Brain microvascular endothelial cell (primary cell): ENCODE measurements around the gene SNAP29.
"Not testable (repeated sequence)": the region's sequence is repeated elsewhere in the genome, so short reads cannot be mapped to it uniquely, and the experiment has no call there.

Experiments
- DNase-seq: peaks from one replicate; pipeline ENCODE4 v3.0.0-alpha.2; 2020
- H3K27ac ChIP-seq: fragments of 250-450 bp; sonication (Bioruptor Pico); 2 replicates; pipeline ENCODE4 v1.5.1; 2020; ENCODE audit warnings: mild to moderate bottlenecking, moderate library complexity
- H3K27me3 ChIP-seq: fragments of 250-450 bp; sonication (Bioruptor Pico); replicated peaks from 2 replicates; pipeline ENCODE4 v1.5.1; 2020; ENCODE audit warnings: mild to moderate bottlenecking
- H3K36me3 ChIP-seq: fragments of 250-450 bp; sonication (Bioruptor Pico); replicated peaks from 2 replicates; pipeline ENCODE4 v1.5.1; 2020; ENCODE audit warnings: mild to moderate bottlenecking
- H3K4me3 ChIP-seq: 2 replicates; pipeline ENCODE4 v1.5.1; 2011; ENCODE audit warnings: low read depth, mild to moderate bottlenecking, control low read depth, low read length, moderate library complexity
- in situ Hi-C: cut with HindIII; loops from 2 replicates; pipeline ENCODE4 v1.10.0; 2017; ENCODE audit warnings: low sequenced_read_pairs, low pct_ligation_motif_present
- TF ChIP-seq, protein P1 (sequence below): IDR thresholded peaks from 2 replicates; pipeline ENCODE4 v1.5.1; 2011; ENCODE audit warnings: low read depth, mild to moderate bottlenecking, moderate library complexity, low read length, control low read depth, inconsistent platforms; ENCODE audit errors: missing control alignments

SNAP29 gene

DNA sequence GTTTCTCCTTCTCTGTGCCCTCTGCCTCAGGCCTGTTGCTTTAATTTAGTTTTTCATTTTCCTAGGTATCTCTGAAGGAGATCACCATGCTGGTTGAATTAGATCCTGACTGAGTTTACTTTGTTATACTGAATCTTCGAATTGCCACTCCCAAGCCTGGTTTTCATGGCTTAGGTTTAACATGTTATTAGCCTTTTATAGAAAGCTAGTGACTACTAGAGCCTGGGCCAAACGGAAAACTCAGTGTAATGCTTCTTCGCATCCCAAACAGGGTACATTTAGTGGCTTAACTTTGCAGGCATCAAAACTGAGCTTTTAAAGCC, 62.0 kb downstream of the SNAP29 start:
- TF ChIP-seq, protein P1, sequence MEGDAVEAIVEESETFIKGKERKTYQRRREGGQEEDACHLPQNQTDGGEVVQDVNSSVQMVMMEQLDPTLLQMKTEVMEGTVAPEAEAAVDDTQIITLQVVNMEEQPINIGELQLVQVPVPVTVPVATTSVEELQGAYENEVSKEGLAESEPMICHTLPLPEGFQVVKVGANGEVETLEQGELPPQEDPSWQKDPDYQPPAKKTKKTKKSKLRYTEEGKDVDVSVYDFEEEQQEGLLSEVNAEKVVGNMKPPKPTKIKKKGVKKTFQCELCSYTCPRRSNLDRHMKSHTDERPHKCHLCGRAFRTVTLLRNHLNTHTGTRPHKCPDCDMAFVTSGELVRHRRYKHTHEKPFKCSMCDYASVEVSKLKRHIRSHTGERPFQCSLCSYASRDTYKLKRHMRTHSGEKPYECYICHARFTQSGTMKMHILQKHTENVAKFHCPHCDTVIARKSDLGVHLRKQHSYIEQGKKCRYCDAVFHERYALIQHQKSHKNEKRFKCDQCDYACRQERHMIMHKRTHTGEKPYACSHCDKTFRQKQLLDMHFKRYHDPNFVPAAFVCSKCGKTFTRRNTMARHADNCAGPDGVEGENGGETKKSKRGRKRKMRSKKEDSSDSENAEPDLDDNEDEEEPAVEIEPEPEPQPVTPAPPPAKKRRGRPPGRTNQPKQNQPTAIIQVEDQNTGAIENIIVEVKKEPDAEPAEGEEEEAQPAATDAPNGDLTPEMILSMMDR: no peak
- Histone ChIP-seq H3K36me3 (peaks cover 5% of the 10 kb centered on the region), H3K27me3 (no peaks in the 10 kb centered on the region), H3K4me3 (peak overlapping the region; percentile 93), H3K27ac (no peak overlapping the region)
- DNase-seq: no peak
- in situ Hi-C loops: no loop called here

- no peak overlapping the region for H3K4me3 ChIP-seq
- H3K27ac ChIP-seq: no peak overlapping the region
- H3K27me3 ChIP-seq: no peaks in the 10 kb centered on the region
- no peak for DNase-seq
- in situ Hi-C loops: no loop called here
- H3K36me3 ChIP-seq: peaks cover 5% of the 10 kb centered on the region
- TF ChIP-seq, protein P1: no peak
Observed at GRCh38 chr22:20922141-20922751, 63.4 kb downstream of the SNAP29 start.

- TF ChIP-seq, protein P1: no peak
- Histone ChIP-seq H3K4me3 (no peak overlapping the region), H3K36me3 (no peaks in the 10 kb centered on the region), H3K27ac (no peak overlapping the region), H3K27me3 (no peaks in the 10 kb centered on the region)
- no peak for DNase-seq
- in situ Hi-C loops: no loop called here
Observed at GRCh38 chr22:20926243-20926642, 67.4 kb downstream of the SNAP29 start.

DNA sequence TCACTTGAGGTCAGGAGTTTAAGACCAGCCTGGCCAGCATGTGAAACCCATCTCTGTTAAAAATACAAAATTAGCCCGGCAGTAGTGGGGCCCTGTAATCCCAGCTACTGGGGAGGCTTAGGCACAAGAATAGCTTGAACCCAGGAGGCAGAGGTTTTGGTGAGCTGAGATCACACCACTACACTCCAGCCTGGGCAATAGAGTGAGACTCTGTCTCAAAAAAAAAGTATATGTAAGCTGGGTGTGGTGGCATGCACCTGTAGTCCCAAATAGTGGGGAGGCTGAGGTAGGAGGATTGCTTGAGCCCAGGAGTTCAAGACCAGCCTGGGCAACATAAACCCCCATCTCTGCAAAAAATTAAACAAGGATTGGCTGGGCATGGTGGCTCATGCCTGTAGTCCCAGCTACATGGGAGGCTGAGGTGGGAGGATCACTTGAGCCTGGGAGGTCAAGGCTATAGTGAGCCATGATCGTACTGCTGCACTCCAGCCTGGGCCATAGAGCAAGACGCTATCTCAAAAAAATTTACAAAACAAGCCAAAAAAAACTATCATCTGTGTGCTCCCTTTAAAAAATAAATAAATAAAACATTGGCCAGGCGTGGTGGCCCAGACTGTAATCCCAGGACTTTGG, 69.2 kb downstream of the SNAP29 start:
- in situ Hi-C loops: no loop called here

DNA sequence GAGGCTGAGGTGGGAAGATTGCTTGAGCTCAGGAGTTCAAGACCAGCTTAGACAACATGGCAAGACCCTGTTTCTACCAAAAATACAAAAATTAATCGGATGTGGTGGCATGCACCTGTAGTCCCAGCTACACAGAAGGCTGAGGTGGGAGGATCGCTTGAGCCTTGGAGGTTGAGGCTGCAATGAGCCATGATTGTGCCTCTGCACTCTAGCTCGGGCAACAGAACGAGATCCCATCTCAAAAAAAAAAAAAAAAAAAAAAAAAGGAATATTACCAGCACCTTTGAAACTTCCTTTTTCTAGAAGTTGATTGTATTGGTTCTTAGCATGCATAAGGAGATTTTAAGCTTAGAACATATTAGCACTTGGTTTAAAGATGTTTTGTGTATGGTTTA, 69.8 kb downstream of the SNAP29 start:
- no peak for DNase-seq
- Histone ChIP-seq H3K36me3 (no peaks in the 10 kb centered on the region), H3K27ac (no peak overlapping the region), H3K27me3 (no peaks in the 10 kb centered on the region), H3K4me3 (no peak overlapping the region)
- in situ Hi-C loops: no loop called here
- TF ChIP-seq, protein P1: no peak

More for the DNA sequence above, 69.2 kb downstream of the SNAP29 start:
- Histone ChIP-seq H3K4me3 (no peak overlapping the region), H3K27me3 (no peaks in the 10 kb centered on the region), H3K27ac (no peak overlapping the region), H3K36me3 (no peaks in the 10 kb centered on the region)
- DNase-seq: no peak
- TF ChIP-seq, protein P1: no peak

DNA sequence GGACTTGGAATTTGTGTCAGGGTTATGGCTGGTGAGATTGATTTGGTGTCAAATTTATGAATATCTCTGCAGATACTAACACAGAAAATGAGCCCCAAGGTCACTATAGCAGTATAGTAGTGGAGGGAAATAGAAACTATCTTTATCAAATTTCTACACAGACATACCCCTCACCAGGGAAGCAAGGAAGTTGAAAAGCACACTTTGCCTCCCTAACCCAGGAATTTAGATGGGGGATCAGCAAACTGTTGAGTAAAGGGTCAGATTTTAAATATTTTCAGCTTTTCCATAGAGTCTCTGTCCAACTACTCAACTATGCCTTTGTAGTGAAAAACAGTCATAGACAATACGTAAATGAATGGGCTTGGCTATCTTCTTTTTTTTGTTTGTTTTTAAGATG, 71.2 kb downstream of the SNAP29 start:
- Histone ChIP-seq H3K4me3 (no peak overlapping the region), H3K36me3 (peaks cover 9% of the 10 kb centered on the region), H3K27me3 (no peaks in the 10 kb centered on the region), H3K27ac (no peak overlapping the region)
- TF ChIP-seq, protein P1: no peak
- in situ Hi-C loops: no loop called here
- no peak for DNase-seq

- DNase-seq, H3K27ac ChIP-seq, H3K27me3 ChIP-seq, H3K4me3 ChIP-seq, in situ Hi-C loops: not testable (repeated sequence)
- peaks cover 11% of the 10 kb centered on the region for H3K36me3 ChIP-seq
Observed at GRCh38 chr22:20930435-20930834, 71.6 kb downstream of the SNAP29 start.
